SHP77 (cell line): ENCODE data around the gene UGT1A6.

Experiments
- DNase-seq, 2 experiments: peaks; one replicate each; lab custom pipeline; 2025; lab: John Stamatoyannopoulos, UW

Gene UGT1A6

DNA sequence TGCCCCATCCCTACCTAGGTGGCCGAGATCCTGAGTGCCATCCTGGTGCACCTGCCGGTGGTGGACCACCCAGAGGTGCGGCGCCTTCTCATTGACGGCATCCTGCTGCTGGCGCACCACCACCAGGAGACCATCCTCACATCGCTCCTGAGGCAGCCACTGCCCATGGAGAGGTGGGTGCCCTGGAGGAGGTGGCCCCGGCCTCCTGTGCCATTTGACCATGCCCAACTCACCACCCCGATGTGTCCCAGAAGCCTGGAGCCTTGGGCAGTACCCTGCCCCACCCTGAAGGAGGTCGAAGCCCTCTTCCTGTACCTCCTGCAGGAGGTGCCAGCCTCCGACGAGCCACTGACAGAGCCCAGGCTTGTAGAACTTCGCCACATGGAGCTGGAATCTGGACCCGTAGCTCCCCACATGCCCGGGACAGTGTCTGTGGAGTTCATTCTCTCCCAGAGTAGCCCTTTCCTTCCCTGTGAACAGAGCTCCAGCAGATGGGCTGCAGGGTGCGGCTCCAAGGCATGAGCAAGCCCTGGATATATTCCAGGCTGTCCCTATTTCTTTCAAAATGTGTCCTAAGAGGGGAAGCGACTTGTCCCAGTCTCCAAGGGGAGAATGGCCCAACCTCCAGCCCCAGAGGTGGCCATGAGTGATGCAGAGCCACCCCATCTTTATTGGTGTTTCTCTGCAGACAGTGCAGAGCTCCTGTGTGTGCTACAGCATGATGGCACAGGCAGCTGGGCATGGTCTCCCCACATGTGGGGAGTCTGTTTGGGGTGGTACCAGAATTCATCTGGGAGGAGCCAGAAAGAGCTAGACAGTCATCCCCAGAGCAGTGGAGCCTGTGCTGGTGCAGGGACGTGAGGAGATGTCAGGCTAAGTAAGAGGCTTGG, 127.4 kb downstream of the UGT1A6 start:
- no peak for DNase-seq

GRCh38 chr2:233820774-233821105, 128.1 kb downstream of the UGT1A6 start:
- no peak for DNase-seq

- DNase-seq: no peak
Observed at GRCh38 chr2:233821196-233821595, 128.5 kb downstream of the UGT1A6 start.

DNA sequence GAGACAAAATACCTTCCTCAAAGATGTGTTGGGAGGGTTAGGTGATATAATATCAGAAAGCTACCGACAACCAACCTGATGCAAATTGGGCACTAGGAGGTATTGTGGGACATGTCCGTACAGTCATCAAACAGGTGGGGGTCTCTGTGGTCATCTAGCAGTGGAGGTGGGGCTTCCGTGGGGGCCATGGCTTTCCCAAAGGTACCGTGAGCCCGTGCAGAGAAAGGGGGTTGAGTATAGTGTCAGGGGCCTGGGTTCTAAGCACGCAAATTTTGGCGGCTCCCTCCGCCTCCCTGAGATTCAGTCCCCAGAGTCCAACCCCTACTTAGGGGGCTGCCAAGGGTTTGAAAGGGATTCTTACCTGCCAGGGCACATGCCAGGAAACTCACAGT, 129.0 kb downstream of the UGT1A6 start:
- DNase-seq: no peak

DNA sequence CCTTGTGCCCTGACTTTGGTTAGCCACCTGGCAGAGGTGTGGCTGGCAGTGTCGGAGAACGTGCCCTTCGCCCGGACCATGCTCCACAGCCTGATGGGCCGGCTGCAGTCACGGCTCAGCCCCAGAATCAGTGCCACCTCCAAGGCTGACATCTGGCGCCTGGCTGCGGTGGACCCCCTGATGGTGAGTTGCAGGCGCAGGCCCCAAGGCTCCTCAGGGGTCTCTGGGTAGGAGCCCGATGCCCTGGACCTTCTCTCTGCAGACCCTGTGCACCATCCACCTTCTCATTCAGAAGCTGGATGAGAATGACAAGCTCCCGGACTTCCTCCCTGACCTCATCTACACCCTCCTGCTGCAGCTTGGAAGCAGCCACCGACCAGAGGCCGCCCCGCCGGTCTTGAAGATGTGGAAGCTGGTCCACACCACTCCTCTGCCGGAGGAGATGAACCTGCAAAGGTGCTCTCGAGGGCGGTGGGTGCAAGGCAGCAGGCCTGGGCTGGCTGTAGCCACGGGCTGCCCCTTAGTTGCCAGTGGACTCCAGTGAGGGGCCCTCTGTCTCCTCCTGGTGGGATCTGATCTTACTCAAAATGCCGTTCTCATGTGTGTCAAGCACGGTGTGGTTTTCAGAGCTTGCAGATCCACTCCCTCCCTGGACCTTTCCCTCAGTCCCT, 129.5 kb downstream of the UGT1A6 start:
- DNase-seq: no peak
